ENCODE measurements around the gene FJX1. TPM values are rescaled to one million over a fixed set of nuclear protein-coding genes. Genes with fewer than 3 reads are reported as not detected.
A peak's percentile ranks its signal among the peaks of the same experiment; 100 is the strongest.

FJX1 gene
- total RNA-seq, 2 experiments from 2014 or later = 0.63 TPM; not detected in 1

- Histone ChIP-seq H3K36me3 (ENCODE audit: insufficient read depth, low read length) (no peaks in the 10 kb centered on the region), H3K27ac (ENCODE audit: low read depth, low read length, poor library complexity, severe bottlenecking) (no peak overlapping the region), H3K4me1 (ENCODE audit: insufficient read depth, low read length, poor library complexity, severe bottlenecking) (no peaks in the 10 kb centered on the region), H3K79me2 (ENCODE audit: insufficient read depth, low read depth, low read length) (no peaks in the 10 kb centered on the region), H3K9me3 (ENCODE audit: low read length) (no peaks in the 10 kb centered on the region), H4K20me1 (ENCODE audit: insufficient read depth, low read length) (no peaks in the 10 kb centered on the region), H3K4me3 (ENCODE audit: low read depth, low read length, poor library complexity, severe bottlenecking) (no peak overlapping the region), H2AFZ (ENCODE audit: low read length) (no peak overlapping the region), H3K4me2 (ENCODE audit: low read length) (no peak overlapping the region), H3K9me2 (ENCODE audit: insufficient read depth, low read length) (no peaks in the 10 kb centered on the region)
- peak; percentile 98 for TF ChIP-seq CTCF (conservative IDR thresholded peaks at IDR 0.05; ENCODE audit: low read length)
- no peak for TF ChIP-seq EZH2phosphoT487 (IDR thresholded peaks at IDR 0.05; ENCODE audit: borderline replicate concordance, low read depth, low read length)
- ChIA-PET POLR2A (interaction anchor here (0.7 kb wide), 2 partner anchors 36 to 117 kb away, joined by 3 read pairs; no protein-coding TSS in a partner anchor), CTCF (ENCODE audit: unreplicated experiment) (no interaction called here)
- peak; percentile 58 for DNase-seq (ENCODE audit: low spot score)
- intact Hi-C loops (cut with micrococcal nuclease; ENCODE audit: unreplicated experiment) = loop anchor here (1.0 to 2.0 kb wide), 3 partner anchors 207 to 650 kb away; no protein-coding TSS in a partner anchor
- no TSS peak for BruUV-seq (replicated peaks)
These were observed 2.0 kb upstream of the FJX1 start for GRCh38 chr11:35615921-35616900.

- H3K4me1 ChIP-seq (ENCODE audit: insufficient read depth, low read length, poor library complexity, severe bottlenecking) = no peaks in the 10 kb centered on the region
- no peak overlapping the region for H2AFZ ChIP-seq (ENCODE audit: low read length)
- H3K36me3 ChIP-seq (ENCODE audit: insufficient read depth, low read length) = no peaks in the 10 kb centered on the region
- TF ChIP-seq EZH2phosphoT487 (IDR thresholded peaks at IDR 0.05; ENCODE audit: borderline replicate concordance, low read depth, low read length) (no peak), CTCF (conservative IDR thresholded peaks at IDR 0.05; ENCODE audit: low read length) (no peak)
- no peaks in the 10 kb centered on the region for H3K79me2 ChIP-seq (ENCODE audit: insufficient read depth, low read depth, low read length)
- no peaks in the 10 kb centered on the region for H4K20me1 ChIP-seq (ENCODE audit: insufficient read depth, low read length)
- ChIA-PET POLR2A (interaction anchor here (0.7 kb wide), 1 partner anchor 515 kb away, joined by 3 read pairs; no protein-coding TSS in a partner anchor), CTCF (ENCODE audit: unreplicated experiment) (no interaction called here)
- H3K4me2 ChIP-seq (ENCODE audit: low read length) = no peak overlapping the region
- no peak for DNase-seq (ENCODE audit: low spot score)
- intact Hi-C loops (cut with micrococcal nuclease; ENCODE audit: unreplicated experiment) = loop anchor here (2.0 kb wide), 1 partner anchor 206 kb away; no protein-coding TSS in a partner anchor
- no peak overlapping the region for H3K27ac ChIP-seq (ENCODE audit: low read depth, low read length, poor library complexity, severe bottlenecking)
- no peaks in the 10 kb centered on the region for H3K9me3 ChIP-seq (ENCODE audit: low read length)
- no peaks in the 10 kb centered on the region for H3K9me2 ChIP-seq (ENCODE audit: insufficient read depth, low read length)
- H3K4me3 ChIP-seq (ENCODE audit: low read depth, low read length, poor library complexity, severe bottlenecking) = no peak overlapping the region
- no TSS peak for BruUV-seq (replicated peaks)
These were observed 959 bp upstream of the FJX1 start for GRCh38 chr11:35617316-35617686.

Measured in OCI-LY7 (cell line).